ENCODE results near the gene LINC01488.

The LINC01488 gene

GRCh38 chr11:69512790-69513189 is 31.3 kb downstream of the LINC01488 start:
- no peak for DNase-seq

GRCh38 chr11:69513196-69513595 is 31.7 kb downstream of the LINC01488 start:
- no peak for DNase-seq

GRCh38 chr11:69513663-69514224 is 32.3 kb downstream of the LINC01488 start:
- no peak for DNase-seq

GRCh38 chr11:69514771-69515170 is 33.3 kb downstream of the LINC01488 start:
- no peak for DNase-seq

GRCh38 chr11:69515271-69516245 is 34.1 kb downstream of the LINC01488 start:
- peak; percentile 64 for DNase-seq

- no peak for DNase-seq
Measured at GRCh38 chr11:69516526-69516925, 35.1 kb downstream of the LINC01488 start.

- DNase-seq, result no peak
Measured at GRCh38 chr11:69518081-69518950, 36.9 kb downstream of the LINC01488 start.

GRCh38 chr11:69520186-69520916 is 38.9 kb downstream of the LINC01488 start:
- DNase-seq, result no peak

- no peak for DNase-seq
Measured at GRCh38 chr11:69521457-69521856, 40.0 kb downstream of the LINC01488 start.

GRCh38 chr11:69523453-69523852 is 42.0 kb downstream of the LINC01488 start:
- no peak for DNase-seq

- no peak for DNase-seq
Measured at GRCh38 chr11:69524291-69524882, 42.9 kb downstream of the LINC01488 start.

- no peak for DNase-seq
Measured at GRCh38 chr11:69524991-69525411, 43.5 kb downstream of the LINC01488 start.

- DNase-seq, result no peak
Measured at GRCh38 chr11:69525516-69526452, 44.3 kb downstream of the LINC01488 start.

GRCh38 chr11:69526453-69526810 is 45.0 kb downstream of the LINC01488 start:
- no peak for DNase-seq

GRCh38 chr11:69529001-69529400 is 47.5 kb downstream of the LINC01488 start:
- no peak for DNase-seq

- DNase-seq, result peak; percentile 75
Measured at GRCh38 chr11:69530278-69531070, 49.0 kb downstream of the LINC01488 start.

GRCh38 chr11:69531071-69531716 is 49.7 kb downstream of the LINC01488 start:
- DNase-seq, result no peak

- DNase-seq, result no peak
Measured at GRCh38 chr11:69531717-69532088, 50.2 kb downstream of the LINC01488 start.

- DNase-seq, result no peak
Measured at GRCh38 chr11:69533296-69534165, 52.1 kb downstream of the LINC01488 start.

All from RPMI8226 (cell line).